H9 (cell line): ENCODE data around the gene ASB18. TPM values are rescaled to one million over a fixed set of nuclear protein-coding genes. Genes with fewer than 3 reads are reported as not detected.

ENCODE experiments used
- DNase-seq: peaks from one replicate; pipeline ENCODE4 v3.0.0-alpha.2; 2017
- H2AFZ ChIP-seq: one replicate; pipeline ENCODE4 v1.6.1; 2013; ENCODE audit warnings: mild to moderate bottlenecking, low read length, control low read depth, moderate library complexity
- H2AK5ac ChIP-seq: 2 replicates; pipeline ENCODE4 v1.6.1; 2013; ENCODE audit warnings: low read length, control low read depth, mixed read lengths; ENCODE audit not compliant: insufficient read length
- H2BK120ac ChIP-seq: one replicate; pipeline ENCODE4 v1.6.1; 2013; ENCODE audit warnings: low read depth, mild to moderate bottlenecking, low read length, control low read depth, inconsistent platforms; ENCODE audit not compliant: poor library complexity, severe bottlenecking
- H2BK12ac ChIP-seq: 2 replicates; pipeline ENCODE4 v1.6.1; 2013; ENCODE audit warnings: low read length, control low read depth, mixed read lengths, low read depth; ENCODE audit not compliant: insufficient read length
- H2BK15ac ChIP-seq: 2 replicates; pipeline ENCODE4 v1.6.1; 2013; ENCODE audit warnings: low read depth, low read length, control low read depth
- H2BK20ac ChIP-seq: one replicate; pipeline ENCODE4 v1.6.1; 2013; ENCODE audit warnings: low read depth, mild to moderate bottlenecking, low read length, control low read depth, inconsistent platforms; ENCODE audit not compliant: poor library complexity, severe bottlenecking
- H2BK5ac ChIP-seq: 2 replicates; pipeline ENCODE4 v1.6.1; 2013; ENCODE audit warnings: low read length, control low read depth, mixed read lengths; ENCODE audit not compliant: insufficient read length
- H3K14ac ChIP-seq: 2 replicates; pipeline ENCODE4 v1.6.1; 2013; ENCODE audit warnings: low read length, control low read depth; ENCODE audit not compliant: insufficient read depth
- H3K18ac ChIP-seq: 2 replicates; pipeline ENCODE4 v1.6.1; 2013; ENCODE audit warnings: low read depth, mild to moderate bottlenecking, mixed read lengths, low read length, control low read depth; ENCODE audit not compliant: insufficient read length
- H3K23ac ChIP-seq: 2 replicates; pipeline ENCODE4 v1.6.1; 2013; ENCODE audit warnings: low read length, control low read depth, mixed read lengths, low read depth; ENCODE audit not compliant: insufficient read length
- H3K23me2 ChIP-seq: 2 replicates; pipeline ENCODE4 v1.6.1; 2013; ENCODE audit warnings: low read depth, mild to moderate bottlenecking, mixed read lengths, low read length, control low read depth; ENCODE audit not compliant: insufficient read length, poor library complexity, severe bottlenecking
- H3K27ac ChIP-seq: 2 replicates; pipeline ENCODE4 v1.5.1; 2013; ENCODE audit warnings: low read length, control low read depth, mixed read lengths, low read depth; ENCODE audit not compliant: insufficient read length
- H3K27me3 ChIP-seq: 2 replicates; pipeline ENCODE4 v1.6.1; 2013; ENCODE audit warnings: low read length, control low read depth, inconsistent platforms; ENCODE audit not compliant: insufficient read depth
- H3K4ac ChIP-seq: 2 replicates; pipeline ENCODE4 v1.6.1; 2013; ENCODE audit warnings: low read depth, mild to moderate bottlenecking, control low read depth, inconsistent platforms, low read length, moderate library complexity
- H3K4me1 ChIP-seq: 2 replicates; pipeline ENCODE4 v1.6.1; 2013; ENCODE audit warnings: low read length, control low read depth, inconsistent platforms; ENCODE audit not compliant: insufficient read depth
- H3K4me2 ChIP-seq: 2 replicates; pipeline ENCODE4 v1.6.1; 2013; ENCODE audit warnings: low read length, control low read depth, mixed read lengths; ENCODE audit not compliant: insufficient read length, insufficient read depth
- H3K56ac ChIP-seq: 2 replicates; pipeline ENCODE4 v1.6.1; 2013; ENCODE audit warnings: low read depth, mild to moderate bottlenecking, mixed read lengths, low read length, control low read depth; ENCODE audit not compliant: insufficient read length
- H3K79me1 ChIP-seq: 2 replicates; pipeline ENCODE4 v1.6.1; 2013; ENCODE audit warnings: low read depth, mild to moderate bottlenecking, moderate library complexity, low read length, control low read depth, inconsistent platforms; ENCODE audit not compliant: insufficient read depth, poor library complexity, severe bottlenecking
- H3K79me2 ChIP-seq: 2 replicates; pipeline ENCODE4 v1.6.1; 2013; ENCODE audit warnings: low read length, control low read depth, inconsistent platforms; ENCODE audit not compliant: insufficient read depth
- H3K9ac ChIP-seq: 2 replicates; pipeline ENCODE4 v1.6.1; 2013; ENCODE audit warnings: low read length, control low read depth, mixed read lengths; ENCODE audit not compliant: insufficient read length; ENCODE audit errors: extremely low read depth
- H3K9me3 ChIP-seq: one replicate; pipeline ENCODE4 v1.6.1; 2013; ENCODE audit warnings: low read depth, low read length, inconsistent platforms; ENCODE audit not compliant: control insufficient read depth
- H3T11ph ChIP-seq: one replicate; pipeline ENCODE4 v1.6.1; 2013; ENCODE audit warnings: mild to moderate bottlenecking, low read length, control low read depth, inconsistent platforms
- H4K20me1 ChIP-seq: one replicate; pipeline ENCODE4 v1.6.1; 2013; ENCODE audit not compliant: control insufficient read depth, insufficient read length, insufficient read depth
- H4K5ac ChIP-seq: 2 replicates; pipeline ENCODE4 v1.6.1; 2013; ENCODE audit warnings: low read depth, mild to moderate bottlenecking, mixed read lengths, low read length, control low read depth; ENCODE audit not compliant: insufficient read length
- H4K8ac ChIP-seq: replicated peaks from 2 replicates; pipeline ENCODE4 v1.6.1; 2013; ENCODE audit warnings: low read length, control low read depth, mixed read lengths, low read depth; ENCODE audit not compliant: insufficient read length
- H4K91ac ChIP-seq: 2 replicates; pipeline ENCODE4 v1.6.1; 2013; ENCODE audit warnings: low read depth, mild to moderate bottlenecking, moderate library complexity, mixed read lengths, low read length, control low read depth; ENCODE audit not compliant: insufficient read length
- H3K27ac Mint-ChIP-seq, 3 experiments: 2 replicates in 2 of 3; 3 replicates in 1 of 3; pipeline ENCODE4 v1.8.0; 2020 to 2021; ENCODE audit warnings: mixed read lengths in 3 of 3, mild to moderate bottlenecking in 1 of 3, moderate library complexity in 1 of 3
- H3K27me3 Mint-ChIP-seq: 2 replicates; pipeline ENCODE4 v1.8.0; 2021; ENCODE audit warnings: low read depth, mild to moderate bottlenecking, moderate library complexity, mixed read lengths
- H3K36me3 Mint-ChIP-seq, 3 experiments: 2 replicates in 2 of 3; 3 replicates in 1 of 3; pipeline ENCODE4 v1.8.0; 2020 to 2021; ENCODE audit warnings: low read depth in 3 of 3, mixed read lengths in 3 of 3; ENCODE audit not compliant: insufficient read depth in 1 of 3
- H3K4me1 Mint-ChIP-seq, 2 experiments: 2 replicates each; pipeline ENCODE4 v1.8.0; 2020; ENCODE audit warnings: mixed read lengths in 2 of 2
- H3K4me3 Mint-ChIP-seq, 2 experiments: 2 replicates in 1 of 2; 3 replicates in 1 of 2; pipeline ENCODE4 v1.8.0; 2020 to 2021; ENCODE audit warnings: mild to moderate bottlenecking in 2 of 2, mixed read lengths in 2 of 2, moderate library complexity in 1 of 2
- H3K9me3 Mint-ChIP-seq, 2 experiments: 2 replicates in 1 of 2; 3 replicates in 1 of 2; pipeline ENCODE4 v1.8.0; 2020; ENCODE audit warnings: mild to moderate bottlenecking in 2 of 2, mixed read lengths in 2 of 2, moderate library complexity in 1 of 2
- WGBS: extraction: QIAGEN DNeasy Blood & Tissue Kit; methylation state at CpG from one replicate; pipeline ENCODE4 v1.1.7; 2013; ENCODE audit warnings: missing lambda C conversion rate, low lambda C conversion rate, mixed read lengths; ENCODE audit not compliant: insufficient read length; ENCODE audit errors: extremely low coverage; 5-methylcytosine and 5-hydroxymethylcytosine counted together
- total RNA-seq: library from RNA; stranded (reverse); gene quantifications from 2 replicates; pipeline ENCODE4 v1.2.1, GENCODE V29; 2021
- TF ChIP-seq, protein P1 (sequence below): fragments of 200-600 bp; sonication (generic); conservative IDR thresholded peaks from 3 replicates; pipeline ENCODE4 v1.8.0; 2021; ENCODE audit warnings: antibody characterized with exemption, mild to moderate bottlenecking

The ASB18 gene
- total RNA-seq, 1 experiment from 2014 or later: not detected

GRCh38 chr2:236311286-236311685, 47.1 kb upstream of the ASB18 start:
- H3K56ac ChIP-seq: no peak overlapping the region
- H2BK120ac ChIP-seq: no peak overlapping the region
- H3K4ac ChIP-seq: no peak overlapping the region
- Mint-ChIP-seq H3K9me3 (no peaks in the 10 kb centered on the region; a peak in 1 of 5 replicates), H3K27me3 (peaks cover 7% of the 10 kb centered on the region), H3K27ac (no peak overlapping the region), H3K4me1 (peaks cover 17 to 19% of the 10 kb centered on the region in 2 experiments), H3K36me3 (no peaks in the 10 kb centered on the region), H3K4me3 (no peak overlapping the region)
- no peaks in the 10 kb centered on the region for H3K79me1 ChIP-seq
- H4K91ac ChIP-seq: no peak overlapping the region
- no peaks in the 10 kb centered on the region for H3K9me3 ChIP-seq
- no peak overlapping the region for H2BK12ac ChIP-seq
- peaks cover 10% of the 10 kb centered on the region; the same call in 1 of the 2 replicates for H3K4me1 ChIP-seq
- no CpG with 5 or more reads among the region's 3 CpGs for WGBS
- DNase-seq: no peak
- H4K5ac ChIP-seq: no peak overlapping the region
- no peaks in the 10 kb centered on the region for H3K23me2 ChIP-seq
- H3K9ac ChIP-seq: no peak overlapping the region
- no peak overlapping the region for H4K8ac ChIP-seq
- no peak overlapping the region for H2AFZ ChIP-seq
- no peaks in the 10 kb centered on the region for H3K79me2 ChIP-seq
- H2BK5ac ChIP-seq: no peak overlapping the region
- no peak overlapping the region for H2BK15ac ChIP-seq
- no peak overlapping the region for H3K14ac ChIP-seq
- no peak overlapping the region for H2BK20ac ChIP-seq
- H3K18ac ChIP-seq: no peak overlapping the region
- no peak overlapping the region for H3K27ac ChIP-seq
- no peaks in the 10 kb centered on the region for H3K27me3 ChIP-seq
- TF ChIP-seq, protein P1, sequence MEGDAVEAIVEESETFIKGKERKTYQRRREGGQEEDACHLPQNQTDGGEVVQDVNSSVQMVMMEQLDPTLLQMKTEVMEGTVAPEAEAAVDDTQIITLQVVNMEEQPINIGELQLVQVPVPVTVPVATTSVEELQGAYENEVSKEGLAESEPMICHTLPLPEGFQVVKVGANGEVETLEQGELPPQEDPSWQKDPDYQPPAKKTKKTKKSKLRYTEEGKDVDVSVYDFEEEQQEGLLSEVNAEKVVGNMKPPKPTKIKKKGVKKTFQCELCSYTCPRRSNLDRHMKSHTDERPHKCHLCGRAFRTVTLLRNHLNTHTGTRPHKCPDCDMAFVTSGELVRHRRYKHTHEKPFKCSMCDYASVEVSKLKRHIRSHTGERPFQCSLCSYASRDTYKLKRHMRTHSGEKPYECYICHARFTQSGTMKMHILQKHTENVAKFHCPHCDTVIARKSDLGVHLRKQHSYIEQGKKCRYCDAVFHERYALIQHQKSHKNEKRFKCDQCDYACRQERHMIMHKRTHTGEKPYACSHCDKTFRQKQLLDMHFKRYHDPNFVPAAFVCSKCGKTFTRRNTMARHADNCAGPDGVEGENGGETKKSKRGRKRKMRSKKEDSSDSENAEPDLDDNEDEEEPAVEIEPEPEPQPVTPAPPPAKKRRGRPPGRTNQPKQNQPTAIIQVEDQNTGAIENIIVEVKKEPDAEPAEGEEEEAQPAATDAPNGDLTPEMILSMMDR: no peak
- no peak overlapping the region for H3K4me2 ChIP-seq
- H2AK5ac ChIP-seq: no peak overlapping the region
- no peak overlapping the region for H3K23ac ChIP-seq
- H3T11ph ChIP-seq: no peak overlapping the region
- no peaks in the 10 kb centered on the region for H4K20me1 ChIP-seq
